BLaER1 treated with 17β-estradiol and CSF1 and Interleukin-3, amounts not matched to agents 10 nM and 100 nM (cell line): ENCODE results near the gene ARHGEF19.

Experiments used
- H3K27ac ChIP-seq, 11 experiments: shearing (Covaris generic); formaldehyde crosslinking; 2 replicates each; pipeline ENCODE4 v1.8.1; 2022
- H3K27me3 ChIP-seq, 11 experiments: shearing (Covaris generic); formaldehyde crosslinking; 2 replicates each; pipeline ENCODE4 v1.8.1; 2022
- H3K36me3 ChIP-seq, 11 experiments: shearing (Covaris generic); formaldehyde crosslinking; 2 replicates each; pipeline ENCODE4 v1.8.1; 2022
- H3K4me1 ChIP-seq, 10 experiments: shearing (Covaris generic); formaldehyde crosslinking; 2 replicates each; pipeline ENCODE4 v1.8.1; 2022
- H3K4me2 ChIP-seq, 11 experiments: shearing (Covaris generic); formaldehyde crosslinking; 2 replicates each; pipeline ENCODE4 v1.8.1; 2022
- H3K4me3 ChIP-seq, 10 experiments: shearing (Covaris generic); formaldehyde crosslinking; 2 replicates each; pipeline ENCODE4 v1.8.1; 2022
- H3K9ac ChIP-seq, 11 experiments: shearing (Covaris generic); formaldehyde crosslinking; 2 replicates each; pipeline ENCODE4 v1.8.1; 2022
- H3K9me3 ChIP-seq, 11 experiments: shearing (Covaris generic); formaldehyde crosslinking; replicated peaks in 1 of 11; 2 replicates each; pipeline ENCODE4 v1.8.1; 2022
- H4K20me1 ChIP-seq, 11 experiments: shearing (Covaris generic); formaldehyde crosslinking; 2 replicates each; pipeline ENCODE4 v1.8.1; 2022
- Cebpa-rat ChIP-seq, 11 experiments: shearing (Covaris generic); IDR thresholded peaks; 2 replicates each; pipeline ENCODE4 v1.8.1; 2022

Gene ARHGEF19

GRCh38 chr1:16152481-16153087 lies 59.9 kb downstream of the ARHGEF19 start:
- peak overlapping the region in 4 of 10 experiments; percentile 15 to 59 (median 21); a peak in 5 of 20 replicates for H3K4me3 ChIP-seq
- peaks cover 46 to 67% (median 57%) of the 10 kb centered on the region in 11 experiments for H3K27me3 ChIP-seq
- no peak for TF ChIP-seq Cebpa-rat (IDR thresholded peaks at IDR 0.05)
- H3K36me3 ChIP-seq: peaks cover 0 to 9% (median 0%) of the 10 kb centered on the region in 11 experiments; a peak in 2 of 22 replicates
- H3K4me2 ChIP-seq: peak overlapping the region; percentile 77 to 100 (median 97)
- no peaks in the 10 kb centered on the region for H3K9me3 ChIP-seq
- H4K20me1 ChIP-seq: peaks cover 0 to 60% (median 28%) of the 10 kb centered on the region in 11 experiments; a peak in 11 of 22 replicates
- peak overlapping the region in 6 of 11 experiments; percentile 15 to 47 (median 24); a peak in 4 of 22 replicates for H3K9ac ChIP-seq
- peaks cover 71 to 83% (median 81%) of the 10 kb centered on the region in 10 experiments for H3K4me1 ChIP-seq
- H3K27ac ChIP-seq: peak overlapping the region in 4 of 11 experiments; percentile 7 to 29 (median 22); a peak in 3 of 22 replicates

DNA sequence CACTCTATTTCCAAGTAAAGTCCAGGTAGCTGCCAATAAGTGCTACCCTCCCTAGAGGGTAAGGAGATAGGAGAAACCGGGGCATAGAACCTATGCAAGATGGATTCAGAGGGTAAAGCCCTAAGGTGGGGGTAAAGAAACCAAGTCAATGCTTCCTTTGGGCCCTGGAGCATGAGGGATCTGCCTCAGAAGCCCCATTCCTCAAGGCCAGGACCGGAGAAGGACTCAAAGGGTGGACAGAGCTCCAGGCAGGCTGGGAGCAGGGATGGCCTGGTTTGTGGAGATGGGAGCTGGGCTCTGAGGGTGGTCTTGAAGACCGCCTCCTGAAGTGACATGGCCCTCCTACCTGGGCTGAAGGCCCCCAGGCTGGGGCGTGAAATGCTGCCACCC lies 60.5 kb downstream of the ARHGEF19 start:
- Histone ChIP-seq H4K20me1 (peaks cover 0 to 61% (median 28%) of the 10 kb centered on the region in 11 experiments; a peak in 12 of 22 replicates), H3K36me3 (peaks cover 0 to 9% (median 0%) of the 10 kb centered on the region in 11 experiments; a peak in 2 of 22 replicates), H3K4me1 (peaks cover 68 to 82% (median 79%) of the 10 kb centered on the region in 10 experiments), H3K4me2 (peak overlapping the region; percentile 24 to 98 (median 84)), H3K9me3 (no peaks in the 10 kb centered on the region), H3K27ac (peak overlapping the region in 1 of 11 experiments; percentile 31; a peak in 1 of 22 replicates), H3K27me3 (peaks cover 48 to 61% (median 54%) of the 10 kb centered on the region in 11 experiments), H3K4me3 (no peak overlapping the region; a peak in 1 of 20 replicates), H3K9ac (peak overlapping the region in 2 of 11 experiments; percentile 7 to 45; a peak in 1 of 22 replicates)
- no peak for TF ChIP-seq Cebpa-rat (IDR thresholded peaks at IDR 0.05)

DNA sequence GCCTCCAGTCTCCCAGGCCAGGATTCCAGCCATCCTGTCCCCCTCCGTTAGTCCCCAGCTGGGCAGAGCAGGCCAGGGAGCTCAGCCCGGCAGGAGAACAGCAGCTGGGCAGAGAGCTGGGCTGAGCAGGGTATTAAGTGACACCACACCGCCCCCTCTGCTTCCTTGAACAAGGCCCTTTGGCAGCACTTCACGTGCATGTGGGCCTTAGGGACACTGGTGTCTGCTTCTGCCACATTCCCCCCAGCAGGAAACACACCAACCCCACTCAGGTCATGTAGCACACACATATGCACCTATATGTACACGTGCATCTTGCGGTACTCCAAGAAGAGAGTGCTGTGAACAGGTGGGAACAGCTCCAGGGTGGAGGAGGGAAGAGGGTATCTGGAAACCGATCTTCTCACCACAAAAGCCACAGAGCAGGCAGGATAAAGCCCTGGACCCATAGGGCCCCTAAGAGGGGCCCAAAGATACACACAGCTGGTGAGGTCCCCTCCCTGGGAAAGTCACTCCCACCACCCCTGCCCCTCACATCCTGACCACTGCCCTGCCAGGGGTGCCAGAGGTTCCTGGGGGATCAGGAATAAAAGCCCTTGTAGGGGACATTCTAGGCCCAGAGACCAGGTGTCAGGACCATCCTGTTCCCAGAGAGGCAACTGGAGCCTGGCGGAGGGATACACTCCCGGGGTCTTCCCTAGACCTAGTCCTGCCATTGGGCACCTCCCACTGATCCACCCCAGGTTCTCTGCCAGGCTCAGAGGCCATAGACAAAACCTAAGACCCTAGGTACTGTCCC lies 61.1 kb downstream of the ARHGEF19 start:
- Histone ChIP-seq H3K4me3 (no peak overlapping the region; a peak in 2 of 20 replicates), H4K20me1 (peaks cover 0 to 61% (median 24%) of the 10 kb centered on the region in 11 experiments; a peak in 12 of 22 replicates), H3K9ac (peak overlapping the region in 6 of 11 experiments; percentile 4 to 45 (median 22); a peak in 8 of 22 replicates), H3K4me2 (peak overlapping the region; percentile 24 to 98 (median 84)), H3K36me3 (peaks cover 0 to 9% (median 0%) of the 10 kb centered on the region in 11 experiments; a peak in 2 of 22 replicates), H3K9me3 (no peaks in the 10 kb centered on the region), H3K27ac (0 out of 22 replicates have a peak overlapping the region, but pooled peaks of 1 of the 11 experiments have one; percentile 13), H3K4me1 (peaks cover 68 to 82% (median 79%) of the 10 kb centered on the region in 10 experiments), H3K27me3 (peaks cover 46 to 57% (median 54%) of the 10 kb centered on the region in 11 experiments)
- TF ChIP-seq Cebpa-rat (IDR thresholded peaks at IDR 0.05): no peak

- TF ChIP-seq Cebpa-rat (IDR thresholded peaks at IDR 0.05): no peak
- Histone ChIP-seq H3K4me3 (no peak overlapping the region; a peak in 1 of 20 replicates), H3K9ac (peak overlapping the region in 7 of 11 experiments; percentile 4 to 45 (median 12); a peak in 9 of 22 replicates), H3K27me3 (peaks cover 41 to 64% (median 53%) of the 10 kb centered on the region in 11 experiments), H3K27ac (peak overlapping the region in 2 of 11 experiments; percentile 13 to 15; a peak in 2 of 22 replicates), H3K36me3 (peaks cover 0 to 9% (median 0%) of the 10 kb centered on the region in 11 experiments; a peak in 2 of 22 replicates), H3K4me2 (peak overlapping the region; percentile 24 to 98 (median 84)), H4K20me1 (peaks cover 0 to 61% (median 16%) of the 10 kb centered on the region in 11 experiments; a peak in 14 of 22 replicates), H3K9me3 (no peaks in the 10 kb centered on the region), H3K4me1 (peaks cover 68 to 82% (median 79%) of the 10 kb centered on the region in 10 experiments)
Measured at GRCh38 chr1:16150508-16150907, 61.9 kb downstream of the ARHGEF19 start.

DNA sequence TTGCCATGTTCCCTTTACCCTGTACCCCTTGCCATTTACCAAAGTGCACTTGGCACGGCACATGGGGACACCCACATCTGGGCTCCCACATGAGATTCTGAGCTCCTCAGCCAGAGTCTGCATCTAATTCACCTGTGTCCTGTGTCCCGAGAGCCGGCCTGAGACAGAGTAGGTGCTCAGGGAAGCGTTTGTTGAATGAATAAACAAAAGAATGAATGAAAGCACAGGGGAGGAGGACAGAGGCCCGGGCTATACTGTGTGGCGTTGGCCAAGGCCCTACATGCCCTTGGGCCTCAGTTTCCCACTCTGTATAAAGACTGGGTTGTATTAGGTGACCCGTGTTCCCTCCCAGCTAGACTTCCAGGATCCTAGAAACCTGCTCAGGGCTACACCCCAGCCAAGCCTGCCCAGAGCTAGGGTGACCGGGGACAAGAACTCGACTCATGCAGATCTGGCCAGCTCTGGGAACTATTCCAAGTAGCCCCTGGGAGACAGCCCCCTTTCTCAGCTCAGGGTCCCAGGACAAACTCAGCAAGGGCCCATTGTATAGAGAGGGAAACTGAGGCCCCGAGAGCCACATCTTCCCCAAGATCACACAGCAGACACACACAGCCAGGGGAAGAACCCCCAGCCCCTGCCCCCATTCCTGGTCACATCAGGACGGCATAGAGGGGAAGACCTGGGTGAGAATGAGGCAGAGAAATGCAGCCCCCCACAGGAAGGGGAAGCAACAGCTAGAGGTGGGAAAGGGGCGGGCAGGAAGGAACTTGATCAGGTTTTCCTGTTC lies 62.6 kb downstream of the ARHGEF19 start:
- no peak for TF ChIP-seq Cebpa-rat (IDR thresholded peaks at IDR 0.05)
- Histone ChIP-seq H3K9me3 (no peaks in the 10 kb centered on the region), H3K36me3 (peaks cover 0 to 9% (median 0%) of the 10 kb centered on the region in 11 experiments; a peak in 2 of 22 replicates), H3K4me2 (peak overlapping the region; percentile 24 to 98 (median 84); a peak in 21 of 22 replicates), H3K4me3 (no peak overlapping the region), H3K27me3 (peaks cover 37 to 64% (median 53%) of the 10 kb centered on the region in 11 experiments), H3K27ac (no peak overlapping the region), H3K4me1 (peaks cover 68 to 82% (median 79%) of the 10 kb centered on the region in 10 experiments), H3K9ac (peak overlapping the region in 4 of 11 experiments; percentile 4 to 45 (median 39); a peak in 5 of 22 replicates), H4K20me1 (peaks cover 0 to 63% (median 16%) of the 10 kb centered on the region in 11 experiments; a peak in 13 of 22 replicates)

GRCh38 chr1:16149146-16149545 lies 63.3 kb downstream of the ARHGEF19 start:
- no peaks in the 10 kb centered on the region for H3K9me3 ChIP-seq
- H3K4me2 ChIP-seq: no peak overlapping the region
- no peak overlapping the region for H3K27ac ChIP-seq
- H3K9ac ChIP-seq: no peak overlapping the region
- no peak for TF ChIP-seq Cebpa-rat (IDR thresholded peaks at IDR 0.05)
- peaks cover 0 to 9% (median 0%) of the 10 kb centered on the region in 11 experiments; a peak in 2 of 22 replicates for H3K36me3 ChIP-seq
- H4K20me1 ChIP-seq: peaks cover 0 to 67% (median 21%) of the 10 kb centered on the region in 11 experiments; a peak in 13 of 22 replicates
- H3K4me3 ChIP-seq: no peak overlapping the region
- peaks cover 69 to 82% (median 79%) of the 10 kb centered on the region in 10 experiments for H3K4me1 ChIP-seq
- H3K27me3 ChIP-seq: peaks cover 30 to 66% (median 47%) of the 10 kb centered on the region in 11 experiments

DNA sequence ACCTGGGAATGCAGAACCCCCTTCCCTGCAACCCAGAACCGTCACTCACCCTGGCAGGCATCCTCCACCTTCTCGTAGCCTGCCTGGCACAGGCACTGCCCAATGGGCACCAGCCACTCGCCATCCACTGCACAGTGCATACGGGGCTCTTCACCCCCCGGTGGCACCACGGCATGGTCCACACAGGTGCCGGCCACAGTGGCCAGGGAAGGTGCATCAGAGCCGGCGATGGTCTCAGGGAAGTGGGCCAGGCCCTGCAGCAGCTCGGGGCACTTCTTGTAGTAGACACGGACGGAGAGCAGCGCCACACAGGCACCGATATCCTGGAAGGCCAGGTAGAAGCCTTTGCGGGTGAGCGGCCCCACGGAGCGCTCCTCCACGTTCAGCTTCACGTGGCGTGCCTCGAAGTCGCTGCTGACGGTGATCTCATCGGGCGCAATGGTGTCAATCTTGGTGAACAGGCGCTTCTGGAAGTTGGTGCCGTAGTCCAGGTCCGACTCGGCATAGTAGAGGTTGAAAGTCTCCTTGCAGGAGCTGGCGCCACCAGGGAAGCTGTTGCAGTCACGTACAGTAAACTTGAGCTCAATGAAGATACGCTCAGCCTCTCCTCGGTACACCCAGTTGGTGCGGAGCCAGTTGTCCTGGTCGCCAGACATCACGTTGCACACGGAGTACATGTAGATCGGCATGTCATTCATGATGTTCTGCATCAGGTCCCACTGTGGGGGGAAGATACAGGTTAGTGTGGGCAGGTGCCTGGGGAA lies 63.9 kb downstream of the ARHGEF19 start:
- H3K27ac ChIP-seq: no peak overlapping the region
- no peaks in the 10 kb centered on the region for H3K9me3 ChIP-seq
- H3K9ac ChIP-seq: no peak overlapping the region
- no peak overlapping the region for H3K4me3 ChIP-seq
- H3K4me1 ChIP-seq: peaks cover 66 to 82% (median 79%) of the 10 kb centered on the region in 10 experiments
- H3K36me3 ChIP-seq: peaks cover 0 to 9% (median 0%) of the 10 kb centered on the region in 11 experiments; a peak in 2 of 22 replicates
- TF ChIP-seq Cebpa-rat (IDR thresholded peaks at IDR 0.05): no peak
- no peak overlapping the region for H3K4me2 ChIP-seq
- H3K27me3 ChIP-seq: peaks cover 24 to 65% (median 41%) of the 10 kb centered on the region in 11 experiments
- H4K20me1 ChIP-seq: peaks cover 0 to 65% (median 15%) of the 10 kb centered on the region in 11 experiments; a peak in 13 of 22 replicates
